Lower leg skin (tissue), 3 donors: ENCODE data around the gene ALG1.

Experiments
- CTCF ChIP-seq, 3 donors: fragments of 450-650 bp; IDR thresholded peaks; one replicate each; pipeline ENCODE4 v1.5.1; 2016; ENCODE audit warnings: antibody characterized with exemption in 3 of 3, mild to moderate bottlenecking in 3 of 3, moderate library complexity in 2 of 3
- POLR2A ChIP-seq, 2 donors: fragments of 450-650 bp; IDR thresholded peaks; one replicate each; pipeline ENCODE4 v1.6.1; 2016 to 2017; ENCODE audit warnings: antibody characterized with exemption in 2 of 2, mild to moderate bottlenecking in 1 of 2, moderate library complexity in 1 of 2

GRCh38 chr16:5028950-5029475 is 42.6 kb upstream of the ALG1 start:
- TF ChIP-seq CTCF (IDR thresholded peaks at IDR 0.05) (no peak), POLR2A (IDR thresholded peaks at IDR 0.05) (no peak)
